GM19324 (cell line): ENCODE results near the gene BBC3.
A peak's percentile ranks its signal among the peaks of the same experiment; 100 is the strongest.

Source experiments
- ATAC-seq: cut with Tn5 transposase; IDR thresholded peaks from one replicate; pipeline ENCODE4 v1.9.1; 2021; ENCODE audit warnings: mild to moderate bottlenecking, moderate library complexity; ENCODE audit not compliant: unreplicated experiment, low FRiP score

The BBC3 gene

GRCh38 chr19:47232422-47233211, 1.6 kb upstream of the BBC3 start:
- no peak for ATAC-seq

GRCh38 chr19:47231215-47232054, 436 bp upstream of the BBC3 start:
- peak; percentile 47 for ATAC-seq

- peak; percentile 16 for ATAC-seq
Observed at GRCh38 chr19:47230054-47230920, 712 bp downstream of the BBC3 start.

GRCh38 chr19:47229676-47230053, 1.3 kb downstream of the BBC3 start:
- no peak for ATAC-seq

- ATAC-seq: no peak
Observed at GRCh38 chr19:47228937-47229675, 1.9 kb downstream of the BBC3 start.

- no peak for ATAC-seq
Observed at GRCh38 chr19:47228168-47228936, 2.6 kb downstream of the BBC3 start.

- no peak for ATAC-seq
Observed at GRCh38 chr19:47227352-47228167, 3.4 kb downstream of the BBC3 start.

GRCh38 chr19:47226426-47227351, 4.3 kb downstream of the BBC3 start:
- no peak for ATAC-seq

- ATAC-seq: peak; percentile 51
Observed at GRCh38 chr19:47225746-47226425, 5.1 kb downstream of the BBC3 start.

GRCh38 chr19:47221890-47222289, 9.1 kb downstream of the BBC3 start:
- no peak for ATAC-seq

- ATAC-seq: no peak
Observed at GRCh38 chr19:47221080-47221841, 9.7 kb downstream of the BBC3 start.

GRCh38 chr19:47215581-47215980, 15.4 kb downstream of the BBC3 start:
- no peak for ATAC-seq

- ATAC-seq: no peak
Observed at GRCh38 chr19:47210689-47211316, 20.2 kb downstream of the BBC3 start.

GRCh38 chr19:47210180-47210490, 20.9 kb downstream of the BBC3 start:
- ATAC-seq: no peak

GRCh38 chr19:47209319-47210179, 21.4 kb downstream of the BBC3 start:
- ATAC-seq: no peak
